HG03135 (cell line): ENCODE data around the gene EIF1AX.
"Not testable (repeated sequence)": the region's sequence is repeated elsewhere in the genome, so short reads cannot be mapped to it uniquely, and the experiment has no call there.

Experiments used
- ATAC-seq: cut with Tn5 transposase; IDR thresholded peaks from one replicate; pipeline ENCODE4 v1.9.1; 2021; ENCODE audit warnings: mild to moderate bottlenecking, moderate library complexity; ENCODE audit not compliant: unreplicated experiment

EIF1AX gene

GRCh38 chrX:20127440-20127839 lies 14.2 kb downstream of the EIF1AX start:
- ATAC-seq, result not testable (repeated sequence)

DNA sequence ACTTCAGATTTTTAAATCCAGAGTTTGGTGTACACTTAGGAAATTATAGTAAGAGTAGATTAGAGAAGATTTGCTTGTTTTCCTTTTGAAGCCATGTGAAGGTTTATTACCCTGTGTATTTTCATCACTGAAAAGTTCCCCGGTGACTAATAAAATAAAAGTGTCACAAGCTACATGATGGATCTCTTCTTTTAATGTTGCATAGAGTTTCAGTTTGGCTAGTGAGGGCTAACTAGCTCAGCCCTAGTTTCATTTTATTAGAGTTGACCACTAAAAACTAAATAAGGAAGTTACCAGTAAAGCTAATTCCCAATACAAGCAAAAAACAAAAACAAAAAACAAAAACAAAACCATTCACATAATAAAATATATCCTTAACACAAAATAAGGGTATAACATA lies 14.8 kb downstream of the EIF1AX start:
- ATAC-seq, result not testable (repeated sequence)

GRCh38 chrX:20124964-20125363 lies 16.7 kb downstream of the EIF1AX start:
- no peak for ATAC-seq

GRCh38 chrX:20118065-20118824 lies 23.4 kb downstream of the EIF1AX start:
- ATAC-seq, result no peak

DNA sequence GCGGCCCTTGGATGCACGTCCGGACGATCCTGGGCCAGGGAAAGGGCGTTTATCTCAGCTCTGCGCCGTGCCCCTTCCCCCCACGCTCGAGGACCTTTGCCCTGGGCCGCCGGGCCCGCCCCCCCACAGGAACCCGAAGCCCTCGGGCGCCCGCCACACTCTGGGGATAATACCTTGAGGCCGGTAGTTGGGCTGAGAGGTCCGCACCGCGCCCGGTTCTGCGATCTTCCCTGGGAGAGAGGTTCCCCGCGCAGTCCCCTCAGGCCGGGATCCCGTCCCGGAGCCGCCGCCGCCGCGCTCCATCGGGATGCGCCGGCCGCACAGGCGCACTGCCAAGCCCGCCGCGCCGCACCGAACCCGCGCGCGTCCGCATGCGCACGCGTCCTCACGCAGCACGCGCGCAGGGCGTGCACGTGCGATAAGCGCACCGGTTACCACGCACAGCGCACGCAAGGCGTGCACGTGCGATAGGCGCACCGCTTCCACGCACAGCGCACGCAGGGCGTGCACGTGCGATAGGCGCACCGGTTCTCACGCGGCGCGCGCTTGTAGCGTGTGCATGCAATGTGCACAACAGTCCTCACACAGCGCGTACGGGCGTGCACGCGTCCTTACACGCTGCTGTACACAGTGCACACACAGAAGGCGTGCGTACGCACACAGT lies 24.9 kb downstream of the EIF1AX start, which contains the start of gene MAP7D2:
Gene MAP7D2 (minus strand): TSS at position 331 of the 664 bp plus-strand sequence. CDS start 28 bp downstream, at position 303.
- ATAC-seq, result no peak

DNA sequence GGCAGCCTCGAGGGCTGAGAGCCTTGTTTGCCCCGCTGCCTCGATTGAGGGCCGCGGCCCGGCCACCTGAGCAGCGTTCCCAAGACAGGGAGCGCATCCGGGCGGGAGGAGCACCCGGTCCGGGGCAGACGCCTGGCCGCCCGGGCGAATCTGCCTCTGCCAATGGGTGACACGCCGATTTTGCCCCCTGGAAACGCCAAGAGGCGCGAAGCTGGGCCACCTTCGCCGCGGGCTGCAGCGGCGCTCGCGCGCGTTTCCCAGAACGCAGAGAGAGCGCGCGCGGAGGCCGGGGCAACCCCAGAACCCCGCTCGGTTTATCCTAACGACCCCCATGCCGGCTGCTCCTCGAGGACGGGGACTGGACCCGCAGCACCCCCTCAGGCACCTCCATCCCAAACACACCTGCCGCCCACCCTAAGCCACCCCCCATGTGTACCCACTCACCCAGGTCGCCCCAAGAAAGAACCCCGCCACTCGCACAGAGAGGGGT lies 25.5 kb downstream of the EIF1AX start:
- no peak for ATAC-seq

DNA sequence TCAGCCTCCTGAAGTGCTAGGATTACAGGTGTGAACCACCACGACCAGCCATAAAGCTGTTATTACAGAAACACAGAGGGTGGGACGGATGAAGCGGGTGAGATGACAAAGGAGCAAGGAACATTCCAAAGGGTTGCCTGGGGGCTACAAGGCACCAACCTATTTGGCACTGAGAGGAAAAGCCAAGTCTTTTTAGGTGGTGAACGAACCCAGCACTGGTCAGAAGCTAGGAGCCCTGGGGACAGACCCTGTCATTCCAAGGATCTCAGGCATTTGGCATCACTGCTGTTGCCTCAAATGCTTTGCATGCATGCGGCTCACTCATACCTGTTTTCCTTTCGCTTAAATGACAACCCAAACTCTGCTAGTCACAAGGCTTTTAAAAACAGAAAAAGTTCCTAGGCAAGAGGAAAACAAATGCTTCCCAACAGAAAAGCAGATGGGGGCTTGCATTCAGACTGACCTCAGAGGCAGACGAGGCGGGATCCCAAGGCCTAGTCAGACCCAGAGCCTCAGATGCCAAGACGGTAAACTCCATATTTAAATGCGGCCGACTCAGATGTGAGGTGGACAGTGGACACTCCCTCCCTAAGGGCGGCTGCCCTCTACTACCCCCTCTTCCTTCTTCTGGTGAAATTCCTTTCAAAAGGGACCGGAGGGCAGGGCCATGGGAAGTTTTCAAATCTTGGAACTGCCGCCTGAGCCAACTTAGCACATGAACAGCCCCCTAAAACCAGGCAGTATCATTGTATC lies 29.4 kb downstream of the EIF1AX start:
- no peak for ATAC-seq

- no peak for ATAC-seq
Observed at GRCh38 chrX:20111271-20111670, 30.4 kb downstream of the EIF1AX start.

- ATAC-seq, result no peak
Observed at GRCh38 chrX:20101934-20102581, 39.6 kb downstream of the EIF1AX start.

GRCh38 chrX:20091499-20091898 lies 50.1 kb downstream of the EIF1AX start:
- no peak for ATAC-seq

- ATAC-seq, result no peak
Observed at GRCh38 chrX:20089845-20090244, 51.8 kb downstream of the EIF1AX start.

GRCh38 chrX:20080277-20080676 lies 61.4 kb downstream of the EIF1AX start:
- no peak for ATAC-seq
